Measurements from ENCODE around the gene TAS2R1. TPM values are rescaled to one million over a fixed set of nuclear protein-coding genes. Genes with fewer than 3 reads are reported as not detected.

TAS2R1 gene
- total RNA-seq, 2 experiments from 2014 or later, result not detected

- Mint-ChIP-seq H3K36me3 (ENCODE audit: low read depth) (no peaks in the 10 kb centered on the region), H3K27me3 (no peaks in the 10 kb centered on the region), H3K4me1 (ENCODE audit: low read depth) (no peaks in the 10 kb centered on the region), H3K27ac (no peak overlapping the region), H3K9me3 (peaks cover 3% of the 10 kb centered on the region), H3K4me3 (no peak overlapping the region)
- no peak for TF ChIP-seq CTCF (IDR thresholded peaks at IDR 0.05)
- no peak overlapping the region for H3K4me3 ChIP-seq (ENCODE audit: low read length)
- H3K27me3 ChIP-seq (ENCODE audit: control insufficient read depth in 1 of 2, insufficient read depth in 2 of 2, low read length in 2 of 2), result no peaks in the 10 kb centered on the region
- DNase-seq (no peak), ATAC-seq (ENCODE audit: poor library complexity) (no peak)
- POLR2A ChIA-PET, result no interaction called here
- H3K4me1 ChIP-seq (ENCODE audit: insufficient read depth, low read length), result no peaks in the 10 kb centered on the region
- intact Hi-C loops (cut with DNase I, micrococcal nuclease), result no loop called here
- H3K27ac ChIP-seq (ENCODE audit: low read depth in 1 of 2, low read length in 2 of 2), result no peak overlapping the region
- H3K9me3 ChIP-seq (ENCODE audit: control insufficient read depth in 1 of 2, insufficient read depth in 1 of 2, low read length in 2 of 2), result peaks cover 3 to 4% of the 10 kb centered on the region in 2 experiments
- CTCF ChIA-PET, result no interaction called here
- H3K36me3 ChIP-seq (ENCODE audit: insufficient read depth, low read length), result no peaks in the 10 kb centered on the region
Observed at GRCh38 chr5:9588254-9588653, 41.9 kb downstream of the TAS2R1 start.

- H3K27me3 Mint-ChIP-seq, result no peaks in the 10 kb centered on the region
- Histone ChIP-seq H3K4me3 (ENCODE audit: low read length) (no peak overlapping the region), H3K27me3 (ENCODE audit: control insufficient read depth in 1 of 2, insufficient read depth in 2 of 2, low read length in 2 of 2) (no peaks in the 10 kb centered on the region), H3K36me3 (ENCODE audit: insufficient read depth, low read length) (no peaks in the 10 kb centered on the region), H3K4me1 (ENCODE audit: insufficient read depth, low read length) (no peaks in the 10 kb centered on the region), H3K27ac (ENCODE audit: low read depth in 1 of 2, low read length in 2 of 2) (no peak overlapping the region), H3K9me3 (ENCODE audit: control insufficient read depth in 1 of 2, insufficient read depth in 1 of 2, low read length in 2 of 2) (peaks cover 3 to 4% of the 10 kb centered on the region in 2 experiments)
- intact Hi-C loops (cut with DNase I, micrococcal nuclease), result no loop called here
- H3K4me1 Mint-ChIP-seq (ENCODE audit: low read depth), result no peaks in the 10 kb centered on the region
- no peak for TF ChIP-seq CTCF (IDR thresholded peaks at IDR 0.05)
- CTCF ChIA-PET, result no interaction called here
- POLR2A ChIA-PET, result no interaction called here
- H3K4me3 Mint-ChIP-seq, result no peak overlapping the region
- no peak overlapping the region for H3K27ac Mint-ChIP-seq
- DNase-seq (no peak), ATAC-seq (ENCODE audit: poor library complexity) (no peak)
- peaks cover 3% of the 10 kb centered on the region for H3K9me3 Mint-ChIP-seq
- no peaks in the 10 kb centered on the region for H3K36me3 Mint-ChIP-seq (ENCODE audit: low read depth)
Observed at GRCh38 chr5:9587135-9587534, 43.0 kb downstream of the TAS2R1 start.

- no peak overlapping the region for H3K4me3 Mint-ChIP-seq
- intact Hi-C loops (cut with DNase I, micrococcal nuclease), result no loop called here
- no peak overlapping the region for H3K27ac ChIP-seq (ENCODE audit: low read depth in 1 of 2, low read length in 2 of 2)
- H3K4me1 Mint-ChIP-seq (ENCODE audit: low read depth), result no peaks in the 10 kb centered on the region
- DNase-seq (no peak), ATAC-seq (ENCODE audit: poor library complexity) (no peak)
- H3K4me3 ChIP-seq (ENCODE audit: low read length), result no peak overlapping the region
- TF ChIP-seq CTCF (IDR thresholded peaks at IDR 0.05), result no peak
- peaks cover 2% of the 10 kb centered on the region for H3K9me3 Mint-ChIP-seq
- H3K4me1 ChIP-seq (ENCODE audit: insufficient read depth, low read length), result no peaks in the 10 kb centered on the region
- H3K27me3 Mint-ChIP-seq, result no peaks in the 10 kb centered on the region
- POLR2A ChIA-PET, result no interaction called here
- H3K27ac Mint-ChIP-seq, result no peak overlapping the region
- CTCF ChIA-PET, result interaction anchor here (1.2 kb wide), 1 partner anchor 17 kb away, joined by 3 read pairs; no protein-coding TSS in a partner anchor
- no peaks in the 10 kb centered on the region for H3K36me3 Mint-ChIP-seq (ENCODE audit: low read depth)
- H3K27me3 ChIP-seq (ENCODE audit: control insufficient read depth in 1 of 2, insufficient read depth in 2 of 2, low read length in 2 of 2), result no peaks in the 10 kb centered on the region
- H3K9me3 ChIP-seq (ENCODE audit: control insufficient read depth in 1 of 2, insufficient read depth in 1 of 2, low read length in 2 of 2), result peaks cover 2 to 3% of the 10 kb centered on the region in 2 experiments
- no peaks in the 10 kb centered on the region for H3K36me3 ChIP-seq (ENCODE audit: insufficient read depth, low read length)
Observed at GRCh38 chr5:9582406-9582805, 47.7 kb downstream of the TAS2R1 start.

Other genes with a start within 250 kb of the TAS2R1 start
- 1 to 10 TPM; 2.0 to 2.9 TPM for gene SEMA5A, start 84.3 kb downstream of the TAS2R1 start, total RNA-seq